H1 (cell line): ENCODE results near the gene SKAP2. TPM values are rescaled to one million over a fixed set of nuclear protein-coding genes. Genes with fewer than 3 reads are reported as not detected.
A peak's percentile ranks its signal among the peaks of the same experiment; 100 is the strongest.

Source experiments
- CHD2 ChIP-seq: IDR thresholded peaks from 2 replicates; pipeline ENCODE4 v1.6.1; 2012; ENCODE audit warnings: low read length, improper control_type of control experiment
- CTCF ChIP-seq, 3 experiments: IDR thresholded peaks; 1 replicate in 2 of 3; 2 replicates in 1 of 3; pipeline versions ENCODE4 v1.5.1 to v1.6.1; 2011; ENCODE audit warnings: low read length in 3 of 3, mild to moderate bottlenecking in 3 of 3, inconsistent platforms in 2 of 3, low read depth in 1 of 3, moderate library complexity in 1 of 3; ENCODE audit not compliant: insufficient read depth in 1 of 3; ENCODE audit errors: control extremely low read depth in 1 of 3
- EGR1 ChIP-seq: IDR thresholded peaks from 2 replicates; pipeline ENCODE4 v1.6.1; 2011; ENCODE audit warnings: low read depth, low read length, borderline replicate concordance
- RAD21 ChIP-seq, 2 experiments: IDR thresholded peaks in 1 of 2; conservative IDR thresholded peaks in 1 of 2; 2 replicates each; pipeline ENCODE4 v1.6.1; 2011; ENCODE audit warnings: low read depth in 2 of 2, low read length in 2 of 2, improper control_type of control experiment in 1 of 2, inconsistent platforms in 1 of 2, mild to moderate bottlenecking in 1 of 2, moderate library complexity in 1 of 2
- TEAD4 ChIP-seq: IDR thresholded peaks from 2 replicates; pipeline ENCODE4 v1.6.1; 2012; ENCODE audit warnings: low read depth, low read length, inconsistent platforms, mixed read lengths
- polyA plus RNA-seq, 7 experiments: library from polyadenylated mRNA; depleted of rRNA in 3 of 7; stranded (reverse) in 5 of 7; unstranded in 2 of 7; fragments of >200 nt in 5 of 7; fragments of 200-250 nt in 2 of 7; gene quantifications; 1 replicate in 5 of 7; 2 replicates in 1 of 7; 4 replicates in 1 of 7; pipeline versions ENCODE4 v1.2.1 to v1.2.3, GENCODE V29; 2011 to 2013; ENCODE audit warnings: missing spikeins in 2 of 7, mixed read lengths in 2 of 7
- total RNA-seq: library from RNA; stranded (reverse); fragmentation: NEBNext Ultra II Directional; extraction: Animal tissue kit (Norgen Biotek cat#: 25700); gene quantifications from 2 replicates; pipeline ENCODE4 v1.2.1, GENCODE V29; 2021
- TF ChIP-seq, protein P1 (sequence below): fragments of 300-600 bp; sonication (generic); IDR thresholded peaks from 2 replicates; pipeline ENCODE4 v1.7.1; 2012; ENCODE audit warnings: low read length, moderate library complexity, mild to moderate bottlenecking, inconsistent platforms; ENCODE audit not compliant: insufficient replicate concordance

The SKAP2 gene
- total and polyA plus RNA-seq, 2 of the 8 experiments (the other 6 are each of a cell fraction or from before 2014, with no cell fraction given): 0.53 to 5.1 TPM

DNA sequence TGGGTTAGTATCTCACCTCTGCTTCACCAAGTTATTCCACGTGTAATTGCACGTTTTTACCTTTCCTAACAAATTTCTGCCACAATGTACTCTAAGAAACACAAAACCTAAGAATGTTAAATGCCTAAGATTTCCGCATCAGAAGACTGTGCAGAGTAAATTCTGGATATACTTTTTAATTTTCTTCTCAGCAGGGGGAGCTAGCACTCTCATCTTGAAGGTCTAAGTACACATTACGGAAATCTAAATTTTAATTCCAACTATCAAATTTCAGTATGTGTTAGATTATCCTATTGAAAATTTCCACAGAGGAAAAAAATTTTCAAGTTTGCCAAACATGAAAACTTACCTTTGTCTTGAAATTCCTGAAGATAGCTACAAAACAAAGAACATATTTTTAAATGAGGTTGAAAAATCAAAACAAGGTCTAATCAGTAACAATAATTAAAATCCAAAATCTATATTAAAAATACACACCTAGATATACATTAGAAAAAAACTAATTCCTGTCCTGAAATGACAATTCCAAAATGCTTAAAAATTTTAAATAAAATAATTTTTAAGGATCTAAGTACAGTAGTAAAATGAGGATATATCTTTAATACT, 10.5 kb downstream of the SKAP2 start (continued):
- TF ChIP-seq, protein P1, sequence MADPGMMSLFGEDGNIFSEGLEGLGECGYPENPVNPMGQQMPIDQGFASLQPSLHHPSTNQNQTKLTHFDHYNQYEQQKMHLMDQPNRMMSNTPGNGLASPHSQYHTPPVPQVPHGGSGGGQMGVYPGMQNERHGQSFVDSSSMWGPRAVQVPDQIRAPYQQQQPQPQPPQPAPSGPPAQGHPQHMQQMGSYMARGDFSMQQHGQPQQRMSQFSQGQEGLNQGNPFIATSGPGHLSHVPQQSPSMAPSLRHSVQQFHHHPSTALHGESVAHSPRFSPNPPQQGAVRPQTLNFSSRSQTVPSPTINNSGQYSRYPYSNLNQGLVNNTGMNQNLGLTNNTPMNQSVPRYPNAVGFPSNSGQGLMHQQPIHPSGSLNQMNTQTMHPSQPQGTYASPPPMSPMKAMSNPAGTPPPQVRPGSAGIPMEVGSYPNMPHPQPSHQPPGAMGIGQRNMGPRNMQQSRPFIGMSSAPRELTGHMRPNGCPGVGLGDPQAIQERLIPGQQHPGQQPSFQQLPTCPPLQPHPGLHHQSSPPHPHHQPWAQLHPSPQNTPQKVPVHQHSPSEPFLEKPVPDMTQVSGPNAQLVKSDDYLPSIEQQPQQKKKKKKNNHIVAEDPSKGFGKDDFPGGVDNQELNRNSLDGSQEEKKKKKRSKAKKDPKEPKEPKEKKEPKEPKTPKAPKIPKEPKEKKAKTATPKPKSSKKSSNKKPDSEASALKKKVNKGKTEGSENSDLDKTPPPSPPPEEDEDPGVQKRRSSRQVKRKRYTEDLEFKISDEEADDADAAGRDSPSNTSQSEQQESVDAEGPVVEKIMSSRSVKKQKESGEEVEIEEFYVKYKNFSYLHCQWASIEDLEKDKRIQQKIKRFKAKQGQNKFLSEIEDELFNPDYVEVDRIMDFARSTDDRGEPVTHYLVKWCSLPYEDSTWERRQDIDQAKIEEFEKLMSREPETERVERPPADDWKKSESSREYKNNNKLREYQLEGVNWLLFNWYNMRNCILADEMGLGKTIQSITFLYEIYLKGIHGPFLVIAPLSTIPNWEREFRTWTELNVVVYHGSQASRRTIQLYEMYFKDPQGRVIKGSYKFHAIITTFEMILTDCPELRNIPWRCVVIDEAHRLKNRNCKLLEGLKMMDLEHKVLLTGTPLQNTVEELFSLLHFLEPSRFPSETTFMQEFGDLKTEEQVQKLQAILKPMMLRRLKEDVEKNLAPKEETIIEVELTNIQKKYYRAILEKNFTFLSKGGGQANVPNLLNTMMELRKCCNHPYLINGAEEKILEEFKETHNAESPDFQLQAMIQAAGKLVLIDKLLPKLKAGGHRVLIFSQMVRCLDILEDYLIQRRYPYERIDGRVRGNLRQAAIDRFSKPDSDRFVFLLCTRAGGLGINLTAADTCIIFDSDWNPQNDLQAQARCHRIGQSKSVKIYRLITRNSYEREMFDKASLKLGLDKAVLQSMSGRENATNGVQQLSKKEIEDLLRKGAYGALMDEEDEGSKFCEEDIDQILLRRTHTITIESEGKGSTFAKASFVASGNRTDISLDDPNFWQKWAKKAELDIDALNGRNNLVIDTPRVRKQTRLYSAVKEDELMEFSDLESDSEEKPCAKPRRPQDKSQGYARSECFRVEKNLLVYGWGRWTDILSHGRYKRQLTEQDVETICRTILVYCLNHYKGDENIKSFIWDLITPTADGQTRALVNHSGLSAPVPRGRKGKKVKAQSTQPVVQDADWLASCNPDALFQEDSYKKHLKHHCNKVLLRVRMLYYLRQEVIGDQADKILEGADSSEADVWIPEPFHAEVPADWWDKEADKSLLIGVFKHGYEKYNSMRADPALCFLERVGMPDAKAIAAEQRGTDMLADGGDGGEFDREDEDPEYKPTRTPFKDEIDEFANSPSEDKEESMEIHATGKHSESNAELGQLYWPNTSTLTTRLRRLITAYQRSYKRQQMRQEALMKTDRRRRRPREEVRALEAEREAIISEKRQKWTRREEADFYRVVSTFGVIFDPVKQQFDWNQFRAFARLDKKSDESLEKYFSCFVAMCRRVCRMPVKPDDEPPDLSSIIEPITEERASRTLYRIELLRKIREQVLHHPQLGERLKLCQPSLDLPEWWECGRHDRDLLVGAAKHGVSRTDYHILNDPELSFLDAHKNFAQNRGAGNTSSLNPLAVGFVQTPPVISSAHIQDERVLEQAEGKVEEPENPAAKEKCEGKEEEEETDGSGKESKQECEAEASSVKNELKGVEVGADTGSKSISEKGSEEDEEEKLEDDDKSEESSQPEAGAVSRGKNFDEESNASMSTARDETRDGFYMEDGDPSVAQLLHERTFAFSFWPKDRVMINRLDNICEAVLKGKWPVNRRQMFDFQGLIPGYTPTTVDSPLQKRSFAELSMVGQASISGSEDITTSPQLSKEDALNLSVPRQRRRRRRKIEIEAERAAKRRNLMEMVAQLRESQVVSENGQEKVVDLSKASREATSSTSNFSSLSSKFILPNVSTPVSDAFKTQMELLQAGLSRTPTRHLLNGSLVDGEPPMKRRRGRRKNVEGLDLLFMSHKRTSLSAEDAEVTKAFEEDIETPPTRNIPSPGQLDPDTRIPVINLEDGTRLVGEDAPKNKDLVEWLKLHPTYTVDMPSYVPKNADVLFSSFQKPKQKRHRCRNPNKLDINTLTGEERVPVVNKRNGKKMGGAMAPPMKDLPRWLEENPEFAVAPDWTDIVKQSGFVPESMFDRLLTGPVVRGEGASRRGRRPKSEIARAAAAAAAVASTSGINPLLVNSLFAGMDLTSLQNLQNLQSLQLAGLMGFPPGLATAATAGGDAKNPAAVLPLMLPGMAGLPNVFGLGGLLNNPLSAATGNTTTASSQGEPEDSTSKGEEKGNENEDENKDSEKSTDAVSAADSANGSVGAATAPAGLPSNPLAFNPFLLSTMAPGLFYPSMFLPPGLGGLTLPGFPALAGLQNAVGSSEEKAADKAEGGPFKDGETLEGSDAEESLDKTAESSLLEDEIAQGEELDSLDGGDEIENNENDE: no peak
- TF ChIP-seq CTCF (IDR thresholded peaks at IDR 0.05; ENCODE audit: control extremely low read depth in 1 of 3, insufficient read depth in 1 of 3, low read depth in 1 of 3, low read length in 3 of 3): peak in 1 of 3 experiments; percentile 13; a peak in 1 of 4 replicates
- TF ChIP-seq RAD21 (IDR thresholded peaks at IDR 0.05 in 1 of 2, conservative IDR thresholded peaks at IDR 0.05 in 1 of 2; ENCODE audit: low read depth in 2 of 2, low read length in 2 of 2): peak; percentile 44 to 51
- no peak for TF ChIP-seq TEAD4
- TF ChIP-seq CHD2: no peak
- TF ChIP-seq EGR1: no peak
